Stimulated activated naive CD4-positive, alpha-beta T cell (primary cell): ENCODE data around the gene ADGRV1.

Experiments
- DNase-seq, 6 experiments: peaks; one replicate each; lab custom pipeline; 2025; lab: John Stamatoyannopoulos, UW

The ADGRV1 gene

GRCh38 chr5:91141642-91142041, 583.0 kb downstream of the ADGRV1 start:
- no peak for DNase-seq

- no peak for DNase-seq
Observed at GRCh38 chr5:91142386-91142785, 583.8 kb downstream of the ADGRV1 start.

GRCh38 chr5:91142819-91143218, 584.2 kb downstream of the ADGRV1 start:
- DNase-seq = no peak

- DNase-seq = no peak
Observed at GRCh38 chr5:91143840-91144239, 585.2 kb downstream of the ADGRV1 start.

GRCh38 chr5:91144491-91145332, 586.1 kb downstream of the ADGRV1 start:
- DNase-seq = no peak

GRCh38 chr5:91145333-91145620, 586.7 kb downstream of the ADGRV1 start:
- DNase-seq = no peak

- DNase-seq = no peak
Observed at GRCh38 chr5:91146230-91146629, 587.6 kb downstream of the ADGRV1 start.

- DNase-seq = no peak
Observed at GRCh38 chr5:91146905-91147600, 588.5 kb downstream of the ADGRV1 start.

GRCh38 chr5:91150234-91150633, 591.6 kb downstream of the ADGRV1 start:
- no peak for DNase-seq

- DNase-seq = no peak
Observed at GRCh38 chr5:91150636-91151035, 592.0 kb downstream of the ADGRV1 start.

GRCh38 chr5:91151947-91152346, 593.4 kb downstream of the ADGRV1 start:
- no peak for DNase-seq

- no peak for DNase-seq
Observed at GRCh38 chr5:91154338-91154737, 595.7 kb downstream of the ADGRV1 start.

GRCh38 chr5:91155274-91155673, 596.7 kb downstream of the ADGRV1 start:
- no peak for DNase-seq

- no peak for DNase-seq
Observed at GRCh38 chr5:91156242-91156641, 597.6 kb downstream of the ADGRV1 start.

GRCh38 chr5:91158011-91158410, 599.4 kb downstream of the ADGRV1 start:
- no peak for DNase-seq

GRCh38 chr5:91159647-91160046, 601.0 kb downstream of the ADGRV1 start:
- DNase-seq = no peak

GRCh38 chr5:91160714-91161285, 602.2 kb downstream of the ADGRV1 start:
- no peak for DNase-seq

- DNase-seq = no peak
Observed at GRCh38 chr5:91162534-91163381, 604.2 kb downstream of the ADGRV1 start.

- no peak for DNase-seq
Observed at GRCh38 chr5:91164424-91164823, 605.8 kb downstream of the ADGRV1 start.

- DNase-seq = no peak
Observed at GRCh38 chr5:91166059-91166807, 607.6 kb downstream of the ADGRV1 start.

- no peak for DNase-seq
Observed at GRCh38 chr5:91168859-91169258, 610.3 kb downstream of the ADGRV1 start.

GRCh38 chr5:91170266-91170665, 611.7 kb downstream of the ADGRV1 start:
- DNase-seq = no peak
